BE2C (cell line): ENCODE measurements around the gene TTC39C.
A peak's percentile ranks its signal among the peaks of the same experiment; 100 is the strongest.
"Not testable (repeated sequence)": the region's sequence is repeated elsewhere in the genome, so short reads cannot be mapped to it uniquely, and the experiment has no call there.

Experiments used
- DNase-seq: peaks from one replicate; pipeline ENCODE4 v3.0.0-alpha.2; 2020
- H3K27me3 ChIP-seq: fragments of 250-450 bp; sonication (Bioruptor Pico); 2 replicates; pipeline ENCODE4 v1.5.1; 2020; ENCODE audit warnings: mild to moderate bottlenecking
- H3K36me3 ChIP-seq: fragments of 250-450 bp; sonication (Bioruptor Pico); 2 replicates; pipeline ENCODE4 v1.5.1; 2020; ENCODE audit warnings: mild to moderate bottlenecking
- H3K4me1 ChIP-seq: fragments of 250-450 bp; sonication (Bioruptor Pico); 2 replicates; pipeline ENCODE4 v1.5.1; 2020
- H3K4me3 ChIP-seq: 2 replicates; pipeline ENCODE4 v1.5.1; 2011; ENCODE audit warnings: low read depth, low read length
- H3K9me3 ChIP-seq: fragments of 250-450 bp; sonication (Bioruptor Pico); 2 replicates; pipeline ENCODE4 v1.5.1; 2020
- CTCF ChIP-seq: IDR thresholded peaks from 2 replicates; pipeline ENCODE4 v1.5.1; 2012; ENCODE audit warnings: mild to moderate bottlenecking, low read depth, low read length

TTC39C gene

GRCh38 chr18:24021505-24021904, 7.0 kb downstream of the TTC39C start:
- Histone ChIP-seq H3K27me3 (no peaks in the 10 kb centered on the region), H3K36me3 (no peaks in the 10 kb centered on the region), H3K4me1 (no peaks in the 10 kb centered on the region), H3K4me3 (no peak overlapping the region), H3K9me3 (no peaks in the 10 kb centered on the region)
- no peak for TF ChIP-seq CTCF
- DNase-seq, result no peak

GRCh38 chr18:24022161-24022560, 7.6 kb downstream of the TTC39C start:
- Histone ChIP-seq H3K4me1 (no peaks in the 10 kb centered on the region), H3K27me3 (no peaks in the 10 kb centered on the region), H3K36me3 (no peaks in the 10 kb centered on the region), H3K4me3 (no peak overlapping the region), H3K9me3 (no peaks in the 10 kb centered on the region)
- no peak for DNase-seq
- no peak for TF ChIP-seq CTCF

- Histone ChIP-seq H3K9me3 (no peaks in the 10 kb centered on the region), H3K27me3 (no peaks in the 10 kb centered on the region), H3K4me3 (no peak overlapping the region), H3K4me1 (no peaks in the 10 kb centered on the region), H3K36me3 (no peaks in the 10 kb centered on the region)
- DNase-seq, result peak; percentile 14
- peak; percentile 30 for TF ChIP-seq CTCF
These were observed 8.7 kb downstream of the TTC39C start for GRCh38 chr18:24023185-24023814.

- no peak for TF ChIP-seq CTCF
- Histone ChIP-seq H3K4me3 (no peak overlapping the region), H3K9me3 (no peaks in the 10 kb centered on the region), H3K27me3 (no peaks in the 10 kb centered on the region), H3K36me3 (no peaks in the 10 kb centered on the region), H3K4me1 (no peaks in the 10 kb centered on the region)
- no peak for DNase-seq
These were observed 9.9 kb downstream of the TTC39C start for GRCh38 chr18:24024425-24024824.

- no peaks in the 10 kb centered on the region for H3K36me3 ChIP-seq
- H3K4me3 ChIP-seq, result no peak overlapping the region
- no peak for DNase-seq
- no peaks in the 10 kb centered on the region for H3K9me3 ChIP-seq
- no peak for TF ChIP-seq CTCF
- H3K27me3 ChIP-seq, result no peaks in the 10 kb centered on the region
- H3K4me1 ChIP-seq, result no peaks in the 10 kb centered on the region
These were observed 11.9 kb downstream of the TTC39C start for GRCh38 chr18:24026457-24026856.

GRCh38 chr18:24027156-24027827, 12.7 kb downstream of the TTC39C start:
- no peak for DNase-seq
- Histone ChIP-seq H3K4me3 (no peak overlapping the region), H3K9me3 (no peaks in the 10 kb centered on the region), H3K27me3 (no peaks in the 10 kb centered on the region), H3K4me1 (no peaks in the 10 kb centered on the region), H3K36me3 (no peaks in the 10 kb centered on the region)
- TF ChIP-seq CTCF, result no peak

- H3K27me3 ChIP-seq, H3K36me3 ChIP-seq, H3K9me3 ChIP-seq, DNase-seq, H3K4me3 ChIP-seq, H3K4me1 ChIP-seq: not testable (repeated sequence)
These were observed 14.4 kb downstream of the TTC39C start for GRCh38 chr18:24028946-24029345.
